Sigmoid colon (tissue), 7 donors: ENCODE measurements around the gene CRACR2A. TPM values are rescaled to one million over a fixed set of nuclear protein-coding genes. Genes with fewer than 3 reads are reported as not detected.

Experiments
- DNase-seq: peaks from one replicate; pipeline ENCODE4 v3.0.0-alpha.2; 2019
- H3K27ac ChIP-seq, 4 donors: fragments of 200-600 bp; sonication (generic); one replicate each; pipeline ENCODE4 v1.5.1; 2016 to 2019; ENCODE audit warnings: mild to moderate bottlenecking in 1 of 4
- H3K27me3 ChIP-seq, 3 donors: fragments of 200-600 bp; sonication (generic); one replicate each; pipeline ENCODE4 v1.5.1; 2019; ENCODE audit warnings: mild to moderate bottlenecking in 1 of 3
- H3K36me3 ChIP-seq, 4 donors: fragments of 200-600 bp; sonication (generic); one replicate each; pipeline ENCODE4 v1.5.1; 2016 to 2019
- H3K4me1 ChIP-seq, 4 donors: fragments of 200-600 bp; sonication (generic); one replicate each; pipeline ENCODE4 v1.5.1; 2017 to 2019
- H3K4me3 ChIP-seq, 4 donors: fragments of 200-600 bp; sonication (generic); one replicate each; pipeline ENCODE4 v1.5.1; 2017 to 2019; ENCODE audit warnings: mild to moderate bottlenecking in 2 of 4, moderate library complexity in 1 of 4
- H3K9me3 ChIP-seq, 4 donors: fragments of 200-600 bp in 3 of 4; sonication (generic) in 3 of 4; one replicate each; pipeline versions ENCODE4 v1.5.1 to v1.6.1; 2013 to 2019
- EP300 ChIP-seq, 4 donors: sonication (generic); formaldehyde crosslinking; IDR thresholded peaks; one replicate each; pipeline ENCODE4 v1.6.1; 2017; ENCODE audit warnings: antibody characterized with exemption in 4 of 4
- POLR2A ChIP-seq, 2 donors: fragments of 450-650 bp; IDR thresholded peaks; one replicate each; pipeline ENCODE4 v1.6.1; 2016; ENCODE audit warnings: antibody characterized with exemption in 2 of 2, mild to moderate bottlenecking in 2 of 2, moderate library complexity in 2 of 2
- POLR2AphosphoS5 ChIP-seq, 4 donors: sonication (generic); formaldehyde crosslinking; IDR thresholded peaks; one replicate each; pipeline ENCODE4 v1.6.1; 2017; ENCODE audit warnings: antibody characterized with exemption in 4 of 4
- WGBS, 2 donors: extraction: QIAGEN DNeasy Blood & Tissue Kit; methylation state at CpG; one replicate each; pipeline ENCODE4 v1.1.7; 2013; 5-methylcytosine and 5-hydroxymethylcytosine counted together
- intact Hi-C: fragments of 100-400 bp; cut with DNase I; formaldehyde crosslinking; loops from one replicate; pipeline ENCODE4 v1.15.1; 2023
- polyA plus RNA-seq, 3 donors: library from polyadenylated mRNA; stranded (reverse); fragments of 200-250 nt; gene quantifications; one replicate each; pipeline ENCODE4 v1.2.3, GENCODE V29; 2013
- total RNA-seq, 4 donors: library from RNA; depleted of rRNA; stranded (reverse); fragments of >200 nt; gene quantifications; one replicate each; pipeline ENCODE4 v1.1.0, GENCODE V29; 2016
- TF ChIP-seq, protein P1 (sequence below), 4 experiments: fragments of 450-650 bp in 3 of 4; fragments of 200-600 bp in 1 of 4; IDR thresholded peaks; one replicate each; pipeline ENCODE4 v1.5.1; 2016 to 2019; ENCODE audit warnings: antibody characterized with exemption in 4 of 4, mild to moderate bottlenecking in 3 of 4, moderate library complexity in 2 of 4
- donor health status: healthy with polysubstance abuse.
- donor health status: Bipolar disorder and iron deficiency.
- donor health status: healthy.

Gene CRACR2A
- total and polyA plus RNA-seq, 7 donors: 1.1 to 29.6 (median 4.2) TPM

GRCh38 chr12:3622021-3622821 lies 130.7 kb downstream of the CRACR2A start:
- intact Hi-C loops: no loop called here
- no peak for DNase-seq
- Histone ChIP-seq H3K9me3 (no peaks in the 10 kb centered on the region), H3K4me3 (no peak overlapping the region), H3K36me3 (no peaks in the 10 kb centered on the region), H3K4me1 (no peaks in the 10 kb centered on the region), H3K27me3 (no peaks in the 10 kb centered on the region), H3K27ac (no peak overlapping the region)
- 84 to 94% methylated on average over 2 of the region's 2 CpGs for WGBS, 2 donors
- TF ChIP-seq EP300 (IDR thresholded peaks at IDR 0.05): no peak
- TF ChIP-seq, protein P1, sequence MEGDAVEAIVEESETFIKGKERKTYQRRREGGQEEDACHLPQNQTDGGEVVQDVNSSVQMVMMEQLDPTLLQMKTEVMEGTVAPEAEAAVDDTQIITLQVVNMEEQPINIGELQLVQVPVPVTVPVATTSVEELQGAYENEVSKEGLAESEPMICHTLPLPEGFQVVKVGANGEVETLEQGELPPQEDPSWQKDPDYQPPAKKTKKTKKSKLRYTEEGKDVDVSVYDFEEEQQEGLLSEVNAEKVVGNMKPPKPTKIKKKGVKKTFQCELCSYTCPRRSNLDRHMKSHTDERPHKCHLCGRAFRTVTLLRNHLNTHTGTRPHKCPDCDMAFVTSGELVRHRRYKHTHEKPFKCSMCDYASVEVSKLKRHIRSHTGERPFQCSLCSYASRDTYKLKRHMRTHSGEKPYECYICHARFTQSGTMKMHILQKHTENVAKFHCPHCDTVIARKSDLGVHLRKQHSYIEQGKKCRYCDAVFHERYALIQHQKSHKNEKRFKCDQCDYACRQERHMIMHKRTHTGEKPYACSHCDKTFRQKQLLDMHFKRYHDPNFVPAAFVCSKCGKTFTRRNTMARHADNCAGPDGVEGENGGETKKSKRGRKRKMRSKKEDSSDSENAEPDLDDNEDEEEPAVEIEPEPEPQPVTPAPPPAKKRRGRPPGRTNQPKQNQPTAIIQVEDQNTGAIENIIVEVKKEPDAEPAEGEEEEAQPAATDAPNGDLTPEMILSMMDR (IDR thresholded peaks at IDR 0.05): no peak
- TF ChIP-seq POLR2A (IDR thresholded peaks at IDR 0.05): no peak
- TF ChIP-seq POLR2AphosphoS5 (IDR thresholded peaks at IDR 0.05): no peak

GRCh38 chr12:3620856-3621255 lies 132.1 kb downstream of the CRACR2A start:
- Histone ChIP-seq H3K36me3 (no peaks in the 10 kb centered on the region), H3K9me3 (no peaks in the 10 kb centered on the region), H3K27me3 (no peaks in the 10 kb centered on the region), H3K27ac (no peak overlapping the region), H3K4me3 (no peak overlapping the region), H3K4me1 (no peaks in the 10 kb centered on the region)
- no peak for TF ChIP-seq POLR2A (IDR thresholded peaks at IDR 0.05)
- TF ChIP-seq, protein P1 (IDR thresholded peaks at IDR 0.05): no peak
- no peak for TF ChIP-seq POLR2AphosphoS5 (IDR thresholded peaks at IDR 0.05)
- TF ChIP-seq EP300 (IDR thresholded peaks at IDR 0.05): no peak
- 96% methylated on average over 7 of the region's 7 CpGs for WGBS, 2 donors
- no peak for DNase-seq
- intact Hi-C loops: no loop called here

DNA sequence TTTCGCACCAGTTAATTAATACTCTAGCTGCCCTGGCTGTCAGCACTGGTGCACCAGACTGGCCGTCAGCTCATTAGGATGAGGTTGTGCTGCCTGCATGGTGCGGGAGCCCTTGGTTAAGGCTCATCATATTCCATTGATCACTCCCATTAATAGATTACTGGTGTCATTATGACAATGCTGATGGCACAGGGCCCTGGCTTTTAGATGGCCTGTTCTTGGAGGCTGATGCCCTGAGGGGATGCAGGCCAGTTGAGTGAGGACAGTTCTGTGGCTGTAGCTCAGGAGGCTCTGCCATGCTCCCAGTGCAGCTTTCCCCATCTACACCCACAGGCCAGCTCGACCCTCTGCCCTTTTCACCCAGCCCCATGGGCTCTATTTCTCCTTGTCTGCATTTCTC lies 135.3 kb downstream of the CRACR2A start:
- Histone ChIP-seq H3K4me1 (no peaks in the 10 kb centered on the region), H3K36me3 (no peaks in the 10 kb centered on the region), H3K27me3 (no peaks in the 10 kb centered on the region), H3K27ac (no peak overlapping the region), H3K4me3 (no peak overlapping the region), H3K9me3 (no peaks in the 10 kb centered on the region)
- DNase-seq: peak; percentile 28
- intact Hi-C loops: no loop called here
- no peak for TF ChIP-seq POLR2A (IDR thresholded peaks at IDR 0.05)
- 96% methylated on average over 4 of the region's 4 CpGs for WGBS, 2 donors

DNA sequence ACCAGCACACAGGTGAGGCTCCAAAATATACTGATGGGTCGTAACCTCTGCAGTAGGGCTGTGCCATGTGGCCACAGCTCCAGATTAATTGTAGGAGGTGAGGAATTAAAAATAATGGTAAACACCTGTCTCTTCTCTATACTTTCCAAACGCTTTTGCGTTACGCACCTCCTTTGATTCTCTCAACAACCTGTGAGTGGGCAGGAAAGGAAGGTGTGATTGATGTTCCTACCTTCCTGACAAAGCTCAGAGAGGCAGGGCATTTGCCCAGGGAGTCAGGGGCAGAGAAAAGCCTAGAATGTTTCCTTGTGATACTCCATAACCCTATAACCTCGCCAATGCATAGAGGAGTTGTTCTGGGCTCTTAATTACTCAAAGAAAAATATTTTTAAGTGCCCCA lies 137.0 kb downstream of the CRACR2A start:
- TF ChIP-seq EP300 (IDR thresholded peaks at IDR 0.05): no peak
- no peak for TF ChIP-seq POLR2AphosphoS5 (IDR thresholded peaks at IDR 0.05)
- no peak for TF ChIP-seq POLR2A (IDR thresholded peaks at IDR 0.05)
- TF ChIP-seq, protein P1 (IDR thresholded peaks at IDR 0.05): no peak
- 95 to 97% methylated on average over 5 of the region's 5 CpGs for WGBS, 2 donors
- H3K4me1 ChIP-seq: peaks cover 0 to 9% (median 3%) of the 10 kb centered on the region in 4 donors
- intact Hi-C loops: no loop called here
- DNase-seq: no peak
- no peak overlapping the region for H3K27ac ChIP-seq
- no peaks in the 10 kb centered on the region for H3K36me3 ChIP-seq
- H3K9me3 ChIP-seq: no peaks in the 10 kb centered on the region
- no peak overlapping the region for H3K4me3 ChIP-seq
- H3K27me3 ChIP-seq: no peaks in the 10 kb centered on the region

GRCh38 chr12:3614806-3615466 lies 138.0 kb downstream of the CRACR2A start:
- no peak for TF ChIP-seq POLR2A (IDR thresholded peaks at IDR 0.05)
- TF ChIP-seq EP300 (IDR thresholded peaks at IDR 0.05): no peak
- Histone ChIP-seq H3K27me3 (no peaks in the 10 kb centered on the region), H3K4me1 (peaks cover 0 to 9% (median 3%) of the 10 kb centered on the region in 4 donors), H3K9me3 (no peaks in the 10 kb centered on the region), H3K4me3 (no peak overlapping the region), H3K27ac (no peak overlapping the region), H3K36me3 (no peaks in the 10 kb centered on the region)
- intact Hi-C loops: no loop called here
- peak; percentile 40 for DNase-seq
- WGBS, 2 donors: 80 to 85% methylated on average over 16 of the region's 16 CpGs
